ENCODE measurements around the gene AQP1.

GRCh38 chr7:30912731-30912985, 1.0 kb downstream of the AQP1 start:
- TF ChIP-seq CTCF (IDR thresholded peaks at IDR 0.05) (no peak), POLR2A (IDR thresholded peaks at IDR 0.05) (no peak)

Data from testis (tissue), 2 donors.